Endometrium (tissue), 2 donors: ENCODE results near the gene GRID2.
"Not testable (repeated sequence)": the region's sequence is repeated elsewhere in the genome, so short reads cannot be mapped to it uniquely, and the experiment has no call there.

Experiments used
- FAIRE-seq: peaks from 2 replicates; lab custom pipeline; 2012; peaks lifted over from hg19 to GRCh38; lab: Jason Lieb, UNC
- donor health status: control.
- donor health status: control.

The GRID2 gene

DNA sequence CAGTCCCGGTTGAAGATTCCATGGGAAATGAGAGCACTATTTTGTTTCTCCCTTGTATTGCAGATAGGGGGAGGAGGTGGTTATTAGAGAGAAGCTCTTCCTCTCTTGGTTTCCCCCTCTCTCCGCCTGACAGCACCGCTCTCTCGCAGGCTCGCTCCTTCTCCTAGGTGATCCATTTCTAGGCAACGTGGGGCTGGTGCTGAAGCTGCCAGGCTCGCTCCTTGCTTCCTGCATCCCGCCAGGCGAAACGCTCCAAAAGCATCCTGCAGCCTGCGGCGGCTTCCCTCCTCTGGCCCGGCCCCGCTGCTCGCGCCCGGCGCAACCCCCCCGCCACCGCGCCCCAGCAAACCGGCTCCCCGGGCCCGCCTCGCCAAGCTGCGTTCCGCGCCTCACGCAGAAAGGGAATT lies at the start of gene GRID2:
GRID2 (plus strand) TSS at position 346 of the 407 bp plus-strand sequence.
- FAIRE-seq = no peak

DNA sequence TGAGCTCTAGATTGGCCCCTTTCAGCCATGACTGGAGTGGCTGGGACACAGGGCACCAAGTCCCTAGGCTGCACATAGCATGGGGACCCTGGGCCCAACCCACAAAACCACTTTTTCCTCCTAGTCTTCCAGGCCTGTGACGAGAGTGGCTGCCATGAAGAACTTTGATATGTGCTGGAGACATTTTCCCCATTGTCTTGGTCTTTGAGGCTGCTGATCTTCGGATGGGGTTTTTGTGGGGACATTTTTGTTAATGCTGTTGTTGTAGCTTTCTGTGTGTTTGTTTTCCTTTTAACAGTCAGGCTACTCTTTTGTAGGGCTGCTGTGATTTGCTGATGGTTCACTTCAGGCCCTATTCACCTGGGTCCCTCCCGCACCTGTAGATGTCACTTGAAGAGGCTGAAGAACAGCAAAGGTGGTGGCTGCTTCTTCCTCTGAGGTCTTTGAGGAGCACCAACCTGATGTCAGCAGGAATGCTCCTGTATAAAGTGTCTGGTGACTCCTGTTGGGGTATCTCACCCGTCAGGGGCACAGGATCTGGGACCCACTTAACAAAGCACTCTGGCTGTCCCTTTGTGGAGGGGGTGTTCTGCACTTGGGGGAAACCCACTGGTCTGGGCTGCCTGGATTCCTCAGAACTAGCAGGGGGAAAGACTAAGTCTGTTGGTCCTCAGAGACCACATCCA lies 49.6 kb upstream of the GRID2 start:
- no peak for FAIRE-seq

DNA sequence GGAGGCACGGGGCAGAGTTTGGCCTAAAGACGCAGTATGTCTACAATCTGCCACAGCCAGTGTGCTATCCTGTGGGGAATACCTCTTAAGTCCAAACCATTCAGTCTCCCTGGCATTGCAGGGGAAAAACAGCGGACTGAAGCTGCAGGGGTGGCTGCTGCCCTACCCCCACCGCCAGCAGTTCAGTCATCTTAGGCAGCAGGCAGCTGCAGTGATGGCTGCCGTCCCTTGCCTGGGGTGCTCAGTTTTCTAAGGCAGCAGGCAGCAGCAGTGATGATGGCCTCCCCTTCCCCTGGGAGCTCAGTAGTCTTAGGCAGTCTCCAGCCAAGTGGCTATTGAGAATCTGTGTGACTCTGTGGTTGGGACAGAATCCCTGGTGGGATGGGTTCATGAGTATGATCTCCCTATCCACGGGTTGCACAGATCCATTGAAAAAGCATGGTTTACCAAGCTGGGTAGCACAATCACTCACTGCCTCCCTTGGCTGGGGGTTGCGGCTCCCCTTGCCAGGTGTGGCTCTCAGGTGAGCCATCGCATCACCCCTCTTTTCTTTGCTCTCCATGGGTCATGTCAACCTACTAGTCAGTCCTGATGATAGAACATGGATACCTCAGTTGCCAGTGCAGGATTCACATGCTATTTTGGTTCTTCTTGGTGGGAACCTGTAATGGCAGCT lies 48.9 kb upstream of the GRID2 start:
- FAIRE-seq = no peak

DNA sequence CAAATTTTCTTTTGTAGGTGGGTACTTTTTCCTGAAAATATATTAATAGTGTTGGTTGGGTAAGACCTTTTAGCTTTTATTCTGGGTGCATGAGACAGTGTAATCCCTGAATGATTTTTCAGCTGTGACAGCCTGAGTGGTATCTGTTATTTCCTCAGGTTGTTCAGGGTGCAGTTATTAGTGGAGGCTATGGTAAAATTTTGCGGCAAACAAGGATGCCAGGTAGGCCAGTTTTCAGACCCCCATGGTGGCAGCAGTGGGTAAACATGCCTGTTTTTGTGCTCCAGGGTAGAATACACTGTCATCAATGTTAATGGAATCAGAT lies 47.9 kb upstream of the GRID2 start:
- FAIRE-seq = no peak

DNA sequence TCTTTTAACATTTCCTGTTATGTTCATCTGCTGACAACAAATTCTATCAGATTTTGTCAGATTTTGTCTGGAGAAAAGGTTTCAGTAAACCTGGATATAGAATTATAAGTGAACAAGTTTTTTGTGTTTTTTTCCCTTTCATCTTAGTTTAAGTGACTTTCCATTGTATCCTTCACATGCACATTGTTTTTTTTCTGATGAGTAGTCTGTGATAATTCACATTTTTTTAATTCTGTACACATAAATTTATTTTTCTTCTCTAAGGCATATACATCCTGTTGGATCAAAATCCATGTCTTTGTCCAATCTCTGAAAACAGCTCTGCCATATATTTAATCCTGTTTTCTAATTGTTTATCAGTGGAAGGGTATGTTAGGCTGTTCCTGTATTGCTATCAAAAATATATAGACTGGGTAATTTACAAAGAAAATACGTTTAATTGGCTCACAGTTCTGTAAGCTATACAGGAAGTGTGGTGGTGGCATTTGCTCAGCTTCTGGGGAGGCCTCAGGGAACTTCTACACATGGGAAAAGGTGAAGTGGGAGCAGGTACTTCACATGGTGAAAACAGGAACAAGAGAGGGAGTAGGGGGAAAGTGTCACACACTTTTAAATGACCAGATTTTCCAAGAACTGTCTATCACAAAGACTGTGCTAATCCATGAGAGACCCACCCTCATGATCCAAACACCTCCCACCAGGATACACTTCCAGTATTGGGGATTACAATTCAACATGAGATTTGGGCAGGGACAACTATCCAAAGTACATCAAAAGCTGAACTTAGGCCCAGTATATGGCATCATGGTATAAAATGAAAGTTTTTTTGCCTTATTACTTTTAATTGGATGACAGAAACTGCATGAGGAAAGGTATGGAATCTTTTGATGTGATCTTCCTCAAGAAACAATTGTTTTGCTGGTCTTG lies 45.6 kb upstream of the GRID2 start:
- FAIRE-seq = no peak

DNA sequence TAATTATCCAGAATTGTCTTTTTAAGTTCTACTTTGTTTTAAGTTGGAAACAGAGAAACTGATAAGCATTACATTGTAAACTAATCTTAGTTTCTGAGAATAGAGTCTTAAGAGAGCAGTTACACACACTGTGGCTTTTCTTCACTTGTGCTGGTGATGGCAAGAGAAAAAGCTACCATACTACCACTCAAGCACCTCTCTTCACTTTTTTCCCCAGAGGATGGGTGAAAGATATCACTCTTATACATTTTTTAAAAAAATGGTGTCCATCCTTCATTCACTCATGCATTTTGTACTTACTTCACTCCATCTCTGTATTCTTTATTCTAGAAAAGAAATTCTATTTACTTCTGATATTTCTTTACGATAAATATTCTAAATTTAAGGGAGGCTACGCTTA lies 42.5 kb upstream of the GRID2 start:
- no peak for FAIRE-seq

DNA sequence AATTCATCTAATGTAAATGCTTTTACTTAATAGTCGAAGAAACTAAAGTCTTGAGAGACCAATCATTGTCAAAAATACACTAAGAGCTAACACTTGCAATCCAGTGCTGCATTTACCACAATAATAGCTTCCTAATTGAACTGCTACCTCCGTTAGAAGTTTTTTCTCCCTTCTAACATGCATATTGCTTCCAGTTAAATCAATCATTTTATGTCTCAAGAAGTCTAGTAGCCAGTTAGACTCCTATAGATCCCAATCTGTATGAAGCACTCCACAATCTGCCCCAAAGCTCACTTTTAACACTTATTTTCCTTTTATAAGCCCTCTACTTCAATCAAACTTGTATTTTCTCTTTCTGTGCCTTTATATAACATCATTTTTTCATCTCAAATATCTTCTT lies 41.4 kb upstream of the GRID2 start:
- no peak for FAIRE-seq

DNA sequence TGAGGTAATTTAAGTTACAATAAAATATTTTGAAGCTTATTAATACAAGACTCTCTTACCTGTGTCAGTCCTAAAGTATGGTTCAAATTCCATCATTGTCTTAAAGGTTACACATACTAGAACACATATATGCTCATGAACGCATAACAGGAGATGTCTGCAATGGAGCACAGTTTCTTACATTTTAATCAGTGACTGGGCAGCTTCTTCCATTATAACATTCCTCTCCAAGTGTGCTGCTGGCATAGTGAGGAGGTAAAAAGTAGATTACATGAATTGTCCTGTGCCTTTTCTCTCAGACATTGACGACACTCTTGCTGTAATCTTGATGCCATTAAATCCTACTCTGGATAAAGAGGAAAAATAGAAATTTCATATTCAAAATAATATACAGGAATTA lies 40.8 kb upstream of the GRID2 start:
- no peak for FAIRE-seq

DNA sequence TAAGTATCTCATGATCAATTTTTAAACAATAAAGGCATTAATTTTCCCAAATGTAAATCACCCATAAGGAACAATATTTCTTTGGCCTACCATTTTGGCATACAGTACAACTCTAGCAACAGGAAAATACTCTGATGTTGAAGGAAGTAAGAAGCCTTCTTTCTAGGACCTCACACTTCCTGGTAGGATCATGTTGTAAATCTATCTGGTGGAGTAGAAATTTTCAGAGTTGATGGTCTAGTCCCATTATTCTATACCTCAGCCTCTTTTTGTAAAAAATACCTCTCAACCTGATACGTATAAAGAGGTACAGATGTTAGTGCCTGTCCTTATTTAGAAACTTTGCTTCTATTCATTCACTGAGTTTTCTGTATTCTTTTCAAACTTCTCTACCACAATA lies 40.2 kb upstream of the GRID2 start:
- no peak for FAIRE-seq

DNA sequence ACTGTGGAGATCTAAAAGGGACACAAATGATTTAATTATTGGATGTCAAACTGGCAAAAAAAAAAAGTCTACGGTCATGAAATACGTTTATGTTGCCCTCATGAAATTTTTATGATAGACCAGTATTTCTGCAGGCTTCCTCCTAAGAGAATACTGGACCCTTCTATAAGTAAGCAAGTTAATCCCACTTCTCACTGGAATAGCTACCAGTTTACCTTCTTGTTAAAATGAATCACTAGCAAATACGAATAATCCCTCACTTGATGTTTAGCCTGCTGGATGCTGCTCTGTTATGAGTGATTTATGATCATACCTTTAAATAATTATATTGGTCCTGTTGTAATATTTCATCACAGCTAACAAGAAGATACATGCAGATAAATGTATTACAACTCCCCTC lies 39.6 kb upstream of the GRID2 start:
- no peak for FAIRE-seq

DNA sequence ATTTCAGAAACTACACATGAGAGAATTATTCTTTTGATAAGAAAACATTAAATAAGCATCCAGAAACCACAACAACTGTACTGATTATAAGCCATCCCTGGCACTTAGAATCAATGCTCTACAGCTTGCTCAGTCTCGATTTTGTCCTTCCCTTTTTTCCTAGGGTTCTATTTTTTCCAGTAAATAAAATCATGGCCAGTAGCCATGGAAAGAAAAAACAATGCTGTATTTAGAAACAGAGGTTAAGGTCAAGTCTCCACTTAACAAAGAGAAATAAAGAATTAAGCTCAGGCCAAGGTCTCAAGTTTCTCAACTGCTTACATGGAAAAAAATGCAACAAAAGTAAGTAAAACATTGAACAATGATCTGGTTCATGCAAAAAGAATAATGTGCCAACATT lies 38.7 kb upstream of the GRID2 start:
- FAIRE-seq = peak; percentile 97

DNA sequence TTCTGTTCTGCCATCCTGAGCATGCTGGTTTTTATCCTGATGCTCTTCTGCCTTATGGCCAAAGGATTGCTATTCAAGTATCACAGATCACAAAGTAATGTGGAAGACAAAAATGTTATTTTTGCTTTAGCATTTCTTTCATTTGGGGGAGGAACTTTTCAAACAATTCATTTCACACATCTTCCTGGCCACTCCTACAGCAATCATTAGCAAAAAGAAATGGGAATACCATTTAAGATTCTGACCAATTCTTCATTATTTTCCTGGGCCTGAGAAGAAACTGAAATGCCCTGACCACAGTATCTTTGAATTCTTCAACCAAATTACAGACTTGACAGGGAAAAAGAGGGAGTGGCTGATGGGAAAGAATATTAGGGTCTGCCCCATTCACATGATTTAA lies 38.0 kb upstream of the GRID2 start:
- no peak for FAIRE-seq

DNA sequence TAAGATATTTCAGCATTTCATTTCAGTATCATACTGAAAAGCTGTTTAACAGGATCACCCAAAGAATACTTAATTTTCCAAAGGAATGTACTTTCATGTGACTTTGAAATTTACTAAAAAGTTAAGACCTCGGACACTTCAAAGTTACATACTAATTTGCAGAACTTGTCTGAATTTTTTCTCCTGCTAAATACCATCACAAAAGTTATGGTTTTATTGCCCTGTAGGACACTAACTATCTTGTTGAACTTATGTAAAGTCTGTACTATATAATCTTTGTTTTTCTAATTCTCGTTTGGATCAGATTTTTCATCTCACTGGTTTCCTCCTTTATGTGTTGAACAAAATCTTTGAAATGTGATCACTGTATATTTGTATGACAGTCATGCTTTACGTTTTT lies 37.2 kb upstream of the GRID2 start:
- no peak for FAIRE-seq

DNA sequence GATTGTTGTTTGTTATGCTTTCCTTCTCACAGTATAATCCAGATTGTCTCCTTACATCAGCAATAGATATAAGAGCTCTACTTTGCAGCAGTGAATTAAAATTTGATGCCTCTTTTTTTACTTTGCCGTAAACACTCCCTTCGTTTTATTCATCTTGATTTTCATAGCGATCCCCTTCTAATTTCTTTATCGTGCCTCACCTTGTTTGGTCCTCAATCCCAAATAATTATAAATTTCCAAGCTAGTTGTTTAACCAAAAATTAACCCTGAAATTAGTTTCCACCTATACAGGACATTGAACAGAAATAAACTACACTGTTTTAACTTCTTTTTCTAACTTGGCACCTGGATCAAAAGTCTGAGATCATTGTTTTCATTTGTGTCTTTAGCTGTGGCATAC lies 35.1 kb upstream of the GRID2 start:
- FAIRE-seq = no peak

DNA sequence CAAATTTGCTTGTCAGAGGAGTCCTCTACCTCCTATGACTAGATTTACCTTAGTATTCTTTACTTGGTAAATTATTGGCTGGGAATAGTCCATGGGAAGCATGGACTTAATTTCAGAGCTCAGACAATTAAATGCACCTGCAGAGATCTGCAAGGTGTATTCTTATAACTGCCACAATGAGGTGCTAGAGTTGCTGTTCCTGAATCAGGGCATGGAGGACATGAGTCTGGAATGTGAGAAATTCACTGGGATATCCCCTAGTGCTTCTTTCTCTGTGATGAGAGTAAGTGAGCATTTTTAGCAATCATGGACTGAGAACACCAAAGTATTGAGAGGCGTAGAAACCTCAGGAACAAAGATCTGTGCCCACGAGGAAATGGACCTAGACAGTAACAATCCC lies 32.9 kb upstream of the GRID2 start:
- FAIRE-seq = no peak

DNA sequence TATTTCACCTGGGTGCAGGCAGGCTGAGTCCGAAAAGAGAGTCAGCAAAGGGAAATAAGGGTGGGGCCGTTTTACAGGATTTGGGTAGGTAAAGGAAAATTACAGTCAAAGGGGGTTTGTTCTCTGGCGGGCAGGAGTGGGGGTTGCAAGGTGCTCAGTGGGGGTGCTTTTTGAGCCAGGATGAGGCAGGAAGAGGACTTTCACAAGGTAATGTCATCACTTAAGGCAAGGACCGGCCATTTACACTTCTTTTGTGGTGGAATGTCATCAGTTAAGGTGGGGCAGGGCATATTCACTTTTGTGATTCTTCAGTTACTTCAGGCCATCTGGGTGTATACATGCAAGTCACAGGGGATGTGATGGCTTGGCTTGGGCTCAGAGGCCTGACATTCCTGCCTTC lies 32.2 kb upstream of the GRID2 start:
- not testable (repeated sequence) for FAIRE-seq

DNA sequence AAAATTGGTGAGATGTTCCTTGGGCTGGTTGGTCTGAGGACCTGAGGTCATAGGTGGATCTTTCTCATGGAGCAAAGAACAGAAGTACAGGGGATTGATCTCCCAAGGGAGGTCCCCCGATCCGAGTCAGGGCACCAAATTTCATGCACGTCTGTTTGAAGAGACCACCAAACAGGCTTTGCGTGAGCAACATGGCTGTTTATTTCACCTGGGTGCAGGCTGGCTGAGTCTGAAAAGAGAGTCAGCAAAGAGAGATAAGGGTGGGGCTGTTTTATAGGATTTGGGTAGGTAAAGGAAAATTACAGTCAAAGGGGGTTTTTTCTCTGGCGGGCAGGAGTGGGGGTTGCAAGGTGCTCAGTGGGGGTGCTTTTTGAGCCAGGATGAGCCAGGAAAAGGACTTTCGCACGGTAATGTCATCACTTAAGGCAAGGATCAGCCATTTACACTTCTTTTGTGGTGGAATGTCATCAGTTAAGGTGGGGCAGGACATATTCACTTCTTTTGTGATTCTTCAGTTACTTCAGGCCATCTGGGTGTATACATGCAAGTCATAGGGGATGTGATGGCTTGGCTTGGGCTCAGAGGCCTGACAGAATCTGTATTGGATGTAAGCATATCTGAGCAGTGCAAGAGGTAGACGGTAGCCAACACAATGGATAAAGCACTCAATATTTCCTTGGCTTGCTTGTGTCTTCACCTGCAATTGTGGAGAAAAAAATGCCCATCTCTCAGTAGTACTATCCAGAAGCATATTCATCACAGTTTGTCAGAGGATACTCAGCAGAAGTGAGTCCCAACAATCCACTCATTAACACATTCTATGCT lies 26.5 kb upstream of the GRID2 start:
- FAIRE-seq = not testable (repeated sequence)

DNA sequence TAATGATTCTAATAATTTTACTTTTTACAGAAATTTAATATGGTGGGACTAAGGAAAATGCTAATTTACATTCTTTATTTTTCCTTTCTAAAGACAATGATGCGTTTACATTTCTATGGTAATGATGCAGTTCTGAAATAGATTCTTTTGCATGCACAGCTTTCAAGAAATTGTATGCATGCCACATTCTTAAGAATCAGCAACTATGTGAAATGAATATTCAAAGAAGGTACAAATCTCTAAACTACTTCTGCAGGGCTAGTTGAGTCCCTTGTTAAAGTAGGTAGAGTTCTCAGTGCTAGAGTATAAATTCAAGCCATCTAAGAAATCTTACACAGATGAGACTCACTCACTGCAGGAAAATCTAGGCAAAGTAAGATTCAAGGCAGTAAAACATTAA lies 24.5 kb upstream of the GRID2 start:
- FAIRE-seq = no peak

DNA sequence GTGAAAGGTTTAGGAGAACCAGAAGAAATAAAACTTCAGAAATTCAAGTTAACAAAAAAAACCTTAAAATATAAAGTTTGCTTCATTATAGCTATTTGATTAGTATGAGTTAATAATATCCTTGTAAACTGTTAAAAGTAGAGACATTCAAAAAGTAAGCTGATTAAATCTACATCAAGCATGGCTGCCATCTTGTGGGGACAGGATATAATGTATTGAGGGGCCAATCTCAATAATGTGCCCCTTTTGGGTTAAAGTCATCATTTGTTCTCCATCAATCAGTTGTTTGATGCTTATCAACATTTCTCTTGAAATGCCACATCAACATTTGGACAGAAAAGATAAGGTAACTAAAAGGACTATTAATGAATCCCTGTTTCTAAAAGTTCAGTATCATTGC lies 4.6 kb upstream of the GRID2 start:
- peak; percentile 68 for FAIRE-seq

DNA sequence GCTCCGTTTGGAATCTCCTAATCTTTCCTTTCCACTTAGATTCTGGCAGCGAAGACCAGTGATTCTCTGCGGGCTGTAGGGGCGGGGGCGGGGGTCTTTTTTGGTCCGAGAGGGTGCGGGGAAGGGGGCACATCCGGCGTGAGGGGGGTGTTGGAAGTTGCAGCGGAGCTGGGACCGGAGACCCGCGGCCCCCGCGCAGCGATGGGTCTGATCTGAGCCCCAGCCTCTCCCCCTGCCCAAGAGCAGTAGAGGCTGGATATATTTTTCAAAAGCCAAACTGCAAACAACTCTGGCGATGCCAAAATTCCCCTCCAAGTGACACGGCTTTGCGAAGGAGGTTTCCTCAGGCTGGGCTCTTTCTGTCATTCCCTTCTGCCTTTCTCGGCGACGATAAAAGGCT lies 355 bp downstream of the GRID2 start:
- no peak for FAIRE-seq

DNA sequence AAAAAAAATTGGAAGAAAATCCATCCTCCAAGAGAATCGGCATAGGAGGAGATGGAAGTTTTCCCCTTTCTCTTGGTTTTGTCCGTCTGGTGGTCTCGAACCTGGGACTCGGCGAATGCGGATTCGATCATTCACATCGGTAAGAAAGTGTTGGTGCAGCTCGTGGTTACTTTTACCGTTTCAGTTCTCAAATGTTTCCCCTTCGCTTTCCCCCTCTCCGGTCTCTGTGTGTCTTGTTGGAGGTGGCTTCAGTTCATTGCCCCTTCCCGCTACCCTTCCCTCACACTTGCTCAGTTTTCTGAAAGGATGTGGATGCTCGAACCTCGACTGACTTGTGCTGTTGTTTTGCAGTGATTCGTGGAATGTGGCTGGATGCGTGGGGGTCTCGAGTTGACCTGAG lies 840 bp downstream of the GRID2 start:
- FAIRE-seq = no peak

DNA sequence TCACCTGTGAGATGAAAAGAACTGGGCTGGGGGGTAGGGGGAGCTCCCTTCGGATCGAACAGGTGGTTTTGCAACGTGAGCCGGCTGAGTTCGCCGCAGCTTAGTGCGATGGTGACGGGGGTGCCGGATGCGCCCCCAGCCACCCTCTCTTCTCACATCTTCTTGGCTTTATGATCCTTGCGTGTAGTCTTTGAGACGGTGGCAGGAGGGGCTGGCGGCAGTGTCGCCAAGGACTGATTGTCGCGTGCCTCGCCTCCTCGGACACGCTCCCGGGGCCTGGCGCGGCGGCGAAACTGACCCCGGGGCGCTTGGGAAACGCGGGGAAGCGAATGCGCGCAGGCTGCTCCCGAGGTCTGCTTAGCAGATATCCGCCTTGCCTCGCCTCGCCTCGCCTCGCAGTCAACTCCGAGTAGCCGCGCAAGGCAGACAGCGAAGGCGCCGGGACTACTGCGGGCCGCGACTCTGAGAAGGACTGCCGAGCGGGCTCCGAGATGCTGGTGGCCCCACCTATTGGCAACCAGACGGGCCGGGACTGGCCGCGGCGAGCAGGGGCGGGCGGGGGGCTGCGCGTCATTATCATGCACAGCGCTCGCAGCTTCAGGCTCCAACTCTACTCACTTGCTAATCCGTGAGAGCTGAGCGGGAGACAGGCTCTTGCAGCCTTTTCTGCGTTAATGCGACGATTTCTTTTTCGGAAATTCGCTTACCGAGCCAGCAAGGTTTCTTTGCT lies 1.5 kb downstream of the GRID2 start:
- FAIRE-seq = no peak
